HCT116 (cell line): ENCODE measurements around the gene ADAMTS19. TPM values are rescaled to one million over a fixed set of nuclear protein-coding genes. Genes with fewer than 3 reads are reported as not detected.

Experiments
- ATAC-seq: fragments of 200-7000 bp; cut with Tn5 transposase; 2 replicates; pipeline ENCODE4 v1.9.1; 2020; ENCODE audit warnings: mild to moderate bottlenecking, moderate library complexity
- BruUV-seq: library from RNA; stranded (reverse); fragments of 400-500 nt; replicated peaks from 2 replicates; lab custom pipeline; 2021; lab: Mats Ljungman, UMichigan
- CTCF ChIA-PET: fragments of 300-600 bp; sonication (Branson Sonifier 250); formaldehyde crosslinking; loops from one replicate; lab custom pipeline; 2021; ENCODE audit warnings: antibody characterized with exemption; lab: Charles Lee
- POLR2A ChIA-PET: fragments of 300-600, 350-600 bp; sonication (Branson Sonifier 250); formaldehyde crosslinking; loops from one replicate; lab custom pipeline; 2021; ENCODE audit warnings: antibody characterized with exemption; lab: Charles Lee
- RAD21 ChIA-PET, 2 experiments: fragments of 300-600 bp; sonication (Branson Sonifier 250); formaldehyde crosslinking; loops; one replicate each; lab custom pipeline; 2023; ENCODE audit warnings: low total read pairs in 2 of 2; ENCODE audit not compliant: uncharacterized antibody in 2 of 2, unreplicated experiment in 2 of 2, low non-redundant PET in 1 of 2; lab: Charles Lee
- DNase-seq: peaks from one replicate; pipeline ENCODE4 v3.0.0-alpha.2; 2010; ENCODE audit warnings: low read depth, low spot score
- H2AFZ ChIP-seq: fragments of 200-600 bp; shearing (Covaris generic), sonication (generic); 2 replicates; pipeline ENCODE4 v1.6.1; 2017; ENCODE audit warnings: low read depth, mixed run types, mixed read lengths, antibody characterized with exemption, low read length; ENCODE audit not compliant: poor library complexity, severe bottlenecking
- H3K27ac ChIP-seq: 2 replicates; pipeline ENCODE4 v1.5.1; 2012; ENCODE audit warnings: low read depth, low read length
- H3K27me3 ChIP-seq: fragments of 200-600 bp; sonication (generic); 2 replicates; pipeline ENCODE4 v1.6.1; 2016; ENCODE audit warnings: mixed run types, low read length, mixed read lengths; ENCODE audit not compliant: insufficient read depth
- H3K36me3 ChIP-seq, 2 experiments: fragments of 200-500 bp in 1 of 2; fragments of 200-600 bp in 1 of 2; sonication (Bioruptor generic) in 1 of 2; sonication (generic) in 1 of 2; 2 replicates each; pipeline versions ENCODE4 v1.5.1 to v1.6.1; 2014 to 2016; ENCODE audit warnings: low read length in 2 of 2, inconsistent platforms in 1 of 2, mixed read lengths in 1 of 2, mixed run types in 1 of 2; ENCODE audit not compliant: insufficient read depth in 2 of 2, control insufficient read depth in 1 of 2
- H3K4me1 ChIP-seq, 2 experiments: fragments of 200-600 bp in 1 of 2; sonication (generic) in 1 of 2; 2 replicates each; pipeline versions ENCODE4 v1.5.1 to v1.6.1; 2012 to 2017; ENCODE audit warnings: low read length in 2 of 2, inconsistent platforms in 1 of 2, mild to moderate bottlenecking in 1 of 2, mixed read lengths in 1 of 2, mixed run types in 1 of 2, moderate library complexity in 1 of 2; ENCODE audit not compliant: insufficient read depth in 2 of 2, control insufficient read depth in 1 of 2
- H3K4me2 ChIP-seq: fragments of 200-600 bp; sonication (generic); 2 replicates; pipeline ENCODE4 v1.6.1; 2017; ENCODE audit warnings: mixed run types, low read length, mixed read lengths
- H3K4me3 ChIP-seq, 2 experiments: fragments of 200-600 bp in 1 of 2; sonication (generic) in 1 of 2; replicated peaks in 1 of 2; 2 replicates each; pipeline ENCODE4 v1.5.1; 2011 to 2016; ENCODE audit warnings: low read length in 2 of 2, control low read depth in 1 of 2, low read depth in 1 of 2, mild to moderate bottlenecking in 1 of 2, mixed read lengths in 1 of 2, mixed run types in 1 of 2
- H3K79me2 ChIP-seq: fragments of 200-600 bp; sonication (generic); 2 replicates; pipeline ENCODE4 v1.6.1; 2017; ENCODE audit warnings: mild to moderate bottlenecking, mixed run types, low read length, moderate library complexity, mixed read lengths; ENCODE audit not compliant: insufficient read depth
- H3K9ac ChIP-seq: fragments of 200-600 bp; sonication (generic); 2 replicates; pipeline ENCODE4 v1.6.1; 2016; ENCODE audit warnings: low read length, mixed read lengths
- H3K9me2 ChIP-seq: fragments of 200-600 bp; sonication (generic), shearing (Covaris generic); 2 replicates; pipeline ENCODE4 v1.6.1; 2017; ENCODE audit warnings: mixed run types, mild to moderate bottlenecking, moderate library complexity; ENCODE audit not compliant: insufficient read depth
- H3K9me3 ChIP-seq, 2 experiments: fragments of 200-500 bp in 1 of 2; fragments of 200-600 bp in 1 of 2; sonication (Bioruptor generic) in 1 of 2; sonication (generic) in 1 of 2; 2 replicates each; pipeline ENCODE4 v1.6.1; 2014 to 2017; ENCODE audit warnings: low read length in 2 of 2, mixed read lengths in 2 of 2, inconsistent platforms in 1 of 2, low read depth in 1 of 2, mild to moderate bottlenecking in 1 of 2, mixed run types in 1 of 2, moderate library complexity in 1 of 2; ENCODE audit not compliant: control insufficient read depth in 1 of 2, insufficient read depth in 1 of 2
- H4K20me1 ChIP-seq: fragments of 200-600 bp; sonication (generic), shearing (Covaris generic); 2 replicates; pipeline ENCODE4 v1.6.1; 2017; ENCODE audit warnings: mixed run types, mild to moderate bottlenecking, moderate library complexity; ENCODE audit not compliant: insufficient read depth
- CBX3 ChIP-seq: IDR thresholded peaks from 2 replicates; pipeline ENCODE4 v1.6.1; 2012; ENCODE audit warnings: low read depth
- EGR1 ChIP-seq: IDR thresholded peaks from 2 replicates; pipeline ENCODE4 v1.6.1; 2012; ENCODE audit warnings: low read depth
- EZH2phosphoT487 ChIP-seq: fragments of 200-600 bp; IDR thresholded peaks from 2 replicates; pipeline ENCODE4 v1.6.1; 2018; ENCODE audit warnings: antibody characterized with exemption, borderline replicate concordance
- RAD21 ChIP-seq: IDR thresholded peaks from 2 replicates; pipeline ENCODE4 v1.6.1; 2012; ENCODE audit warnings: low read depth, mild to moderate bottlenecking
- SP1 ChIP-seq: IDR thresholded peaks from 2 replicates; pipeline ENCODE4 v1.6.1; 2012; ENCODE audit warnings: low read depth
- SRF ChIP-seq: IDR thresholded peaks from 2 replicates; pipeline ENCODE4 v1.6.1; 2012; ENCODE audit warnings: low read depth
- YY1 ChIP-seq: IDR thresholded peaks from 2 replicates; pipeline ENCODE4 v1.6.1; 2011; ENCODE audit warnings: low read length, low read depth, moderate library complexity, mild to moderate bottlenecking; ENCODE audit not compliant: insufficient replicate concordance; ENCODE audit errors: extremely low read depth
- ZFX ChIP-seq: fragments of 450-650 bp; IDR thresholded peaks from 2 replicates; pipeline ENCODE4 v1.6.1; 2017
- ZNF274 ChIP-seq: fragments of 200-500 bp; sonication (Bioruptor generic); IDR thresholded peaks from 2 replicates; pipeline ENCODE4 v1.6.1; 2014; ENCODE audit warnings: mild to moderate bottlenecking, low read depth, low read length, inconsistent platforms
- intact Hi-C: fragments of 100-400 bp; cut with micrococcal nuclease; formaldehyde crosslinking; loops from 2 replicates; pipeline ENCODE4 v1.10.0; 2022
- total RNA-seq: library from RNA; stranded (reverse); gene quantifications from one replicate; pipeline ENCODE4 v1.2.1, GENCODE V29; 2021; ENCODE audit not compliant: unreplicated experiment
- TF ChIP-seq, protein P1 (sequence below): IDR thresholded peaks from 2 replicates; pipeline ENCODE4 v1.6.1; 2012; ENCODE audit warnings: low read depth

The ADAMTS19 gene
- total RNA-seq, 1 experiment from 2014 or later, result not detected

DNA sequence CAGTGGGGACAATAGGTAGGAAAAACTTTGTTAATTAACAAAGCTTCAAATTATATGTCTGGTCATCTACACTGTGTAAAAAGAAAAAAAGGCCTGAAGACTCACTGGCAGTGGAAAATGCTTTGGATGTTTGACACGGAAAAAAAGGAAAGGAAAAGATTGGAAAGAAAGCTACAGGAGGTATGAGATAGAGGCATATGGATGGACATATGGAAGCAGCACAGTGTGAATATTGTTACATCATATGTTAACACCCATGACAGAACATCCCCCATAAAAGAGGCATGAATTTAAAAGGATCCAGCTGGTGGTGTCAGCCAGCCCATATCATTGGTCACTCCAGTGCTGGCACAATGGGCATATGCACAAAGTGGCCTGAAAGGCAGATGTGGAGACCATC, 19.0 kb upstream of the ADAMTS19 start:
- H3K27me3 ChIP-seq, result no peaks in the 10 kb centered on the region
- ChIA-PET RAD21 (no interaction called here), CTCF (no interaction called here), POLR2A (no interaction called here)
- no peaks in the 10 kb centered on the region for H3K9me2 ChIP-seq
- no peak overlapping the region for H3K4me3 ChIP-seq
- intact Hi-C loops, result no loop called here
- H3K9me3 ChIP-seq, result no peaks in the 10 kb centered on the region
- no peak overlapping the region for H3K9ac ChIP-seq
- no peaks in the 10 kb centered on the region for H3K4me1 ChIP-seq
- ATAC-seq, result no peak
- TF ChIP-seq, protein P1, sequence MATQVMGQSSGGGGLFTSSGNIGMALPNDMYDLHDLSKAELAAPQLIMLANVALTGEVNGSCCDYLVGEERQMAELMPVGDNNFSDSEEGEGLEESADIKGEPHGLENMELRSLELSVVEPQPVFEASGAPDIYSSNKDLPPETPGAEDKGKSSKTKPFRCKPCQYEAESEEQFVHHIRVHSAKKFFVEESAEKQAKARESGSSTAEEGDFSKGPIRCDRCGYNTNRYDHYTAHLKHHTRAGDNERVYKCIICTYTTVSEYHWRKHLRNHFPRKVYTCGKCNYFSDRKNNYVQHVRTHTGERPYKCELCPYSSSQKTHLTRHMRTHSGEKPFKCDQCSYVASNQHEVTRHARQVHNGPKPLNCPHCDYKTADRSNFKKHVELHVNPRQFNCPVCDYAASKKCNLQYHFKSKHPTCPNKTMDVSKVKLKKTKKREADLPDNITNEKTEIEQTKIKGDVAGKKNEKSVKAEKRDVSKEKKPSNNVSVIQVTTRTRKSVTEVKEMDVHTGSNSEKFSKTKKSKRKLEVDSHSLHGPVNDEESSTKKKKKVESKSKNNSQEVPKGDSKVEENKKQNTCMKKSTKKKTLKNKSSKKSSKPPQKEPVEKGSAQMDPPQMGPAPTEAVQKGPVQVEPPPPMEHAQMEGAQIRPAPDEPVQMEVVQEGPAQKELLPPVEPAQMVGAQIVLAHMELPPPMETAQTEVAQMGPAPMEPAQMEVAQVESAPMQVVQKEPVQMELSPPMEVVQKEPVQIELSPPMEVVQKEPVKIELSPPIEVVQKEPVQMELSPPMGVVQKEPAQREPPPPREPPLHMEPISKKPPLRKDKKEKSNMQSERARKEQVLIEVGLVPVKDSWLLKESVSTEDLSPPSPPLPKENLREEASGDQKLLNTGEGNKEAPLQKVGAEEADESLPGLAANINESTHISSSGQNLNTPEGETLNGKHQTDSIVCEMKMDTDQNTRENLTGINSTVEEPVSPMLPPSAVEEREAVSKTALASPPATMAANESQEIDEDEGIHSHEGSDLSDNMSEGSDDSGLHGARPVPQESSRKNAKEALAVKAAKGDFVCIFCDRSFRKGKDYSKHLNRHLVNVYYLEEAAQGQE, result no peak
- TF ChIP-seq EGR1 (no peak), ZFX (no peak), SRF (no peak), CBX3 (no peak), SP1 (no peak), EZH2phosphoT487 (no peak), YY1 (no peak), ZNF274 (no peak), RAD21 (no peak)
- H3K27ac ChIP-seq, result no peak overlapping the region
- H3K4me2 ChIP-seq, result no peak overlapping the region
- H3K79me2 ChIP-seq, result no peaks in the 10 kb centered on the region
- H4K20me1 ChIP-seq, result no peaks in the 10 kb centered on the region
- DNase-seq, result no peak
- BruUV-seq, result no TSS peak
- H2AFZ ChIP-seq, result no peak overlapping the region
- H3K36me3 ChIP-seq, result no peaks in the 10 kb centered on the region
